ENCODE data around the gene MX2.

- no peak for TF ChIP-seq CTCF (conservative IDR thresholded peaks at IDR 0.05; ENCODE audit: low read depth in 2 of 2)
- TF ChIP-seq POLR2AphosphoS5 (IDR thresholded peaks at IDR 0.05; ENCODE audit: low read depth), result no peak
- TF ChIP-seq ZNF331 (CRISPR knock-in tag; IDR thresholded peaks at IDR 0.05; ENCODE audit: low read depth), result no peak
These were observed 4.8 kb downstream of the MX2 start for GRCh38 chr21:41366522-41367151.
